HepG2 (cell line): ENCODE results near the gene LYST. TPM values are rescaled to one million over a fixed set of nuclear protein-coding genes. Genes with fewer than 3 reads are reported as not detected.
A peak's percentile ranks its signal among the peaks of the same experiment; 100 is the strongest.

ENCODE experiments used
- ARHGAP35 ChIP-seq: sonication (generic); formaldehyde crosslinking; IDR thresholded peaks from 2 replicates; pipeline ENCODE4 v1.9.0; 2022; ENCODE audit warnings: mild to moderate bottlenecking, inconsistent platforms, moderate library complexity, missing genetic modification reagents, borderline replicate concordance
- BRCA1 ChIP-seq: sonication (generic); formaldehyde crosslinking; IDR thresholded peaks from 2 replicates; pipeline ENCODE4 v1.4.0; 2020; ENCODE audit warnings: missing genetic modification reagents
- GLI4 ChIP-seq: sonication (generic); formaldehyde crosslinking; IDR thresholded peaks from 2 replicates; pipeline ENCODE4 v1.5.1; 2020; ENCODE audit warnings: missing genetic modification reagents, mild to moderate bottlenecking, moderate library complexity, borderline replicate concordance
- JUNB ChIP-seq: sonication (generic); formaldehyde crosslinking; IDR thresholded peaks from 2 replicates; pipeline ENCODE4 v1.8.0; 2022; ENCODE audit warnings: missing genetic modification reagents, mild to moderate bottlenecking, borderline replicate concordance
- NFKBIZ ChIP-seq: IDR thresholded peaks from 2 replicates; pipeline ENCODE4 v1.6.1; 2018; ENCODE audit warnings: missing genetic modification reagents, missing compliant biosample characterization
- NFYC ChIP-seq: IDR thresholded peaks from 2 replicates; pipeline ENCODE4 v1.6.1; 2016; ENCODE audit warnings: missing genetic modification reagents, missing compliant biosample characterization
- NRL ChIP-seq: sonication (generic); formaldehyde crosslinking; IDR thresholded peaks from 2 replicates; pipeline ENCODE4 v1.5.0; 2020; ENCODE audit warnings: missing genetic modification reagents, mild to moderate bottlenecking, moderate library complexity, borderline replicate concordance
- PHF20 ChIP-seq: sonication (generic); formaldehyde crosslinking; IDR thresholded peaks from 2 replicates; pipeline ENCODE4 v1.5.0; 2020; ENCODE audit warnings: mild to moderate bottlenecking, missing genetic modification reagents
- POLR2AphosphoS2 ChIP-seq: IDR thresholded peaks from 2 replicates; pipeline ENCODE4 v1.6.1; 2011; ENCODE audit warnings: low read depth, low read length, improper control_type of control experiment
- SMAD1 ChIP-seq: sonication (generic); formaldehyde crosslinking; IDR thresholded peaks from 2 replicates; pipeline ENCODE4 v1.4.0; 2020; ENCODE audit warnings: missing genetic modification reagents, low read depth, mild to moderate bottlenecking, borderline replicate concordance
- ZBTB21 ChIP-seq: sonication (generic); formaldehyde crosslinking; IDR thresholded peaks from 2 replicates; pipeline ENCODE4 v1.4.0; 2020; ENCODE audit warnings: missing genetic modification reagents
- ZNF12 ChIP-seq: sonication (generic); formaldehyde crosslinking; IDR thresholded peaks from 2 replicates; pipeline ENCODE4 v1.5.0; 2020; ENCODE audit warnings: missing genetic modification reagents
- ZNF547 ChIP-seq: sonication (generic); formaldehyde crosslinking; IDR thresholded peaks from 2 replicates; pipeline ENCODE4 v1.5.1; 2020; ENCODE audit warnings: mild to moderate bottlenecking, missing genetic modification reagents
- ZNF589 ChIP-seq: sonication (generic); formaldehyde crosslinking; conservative IDR thresholded peaks from 2 replicates; pipeline ENCODE4 v1.8.0; 2022; ENCODE audit warnings: mild to moderate bottlenecking, moderate library complexity, missing genetic modification reagents
- ZNF678 ChIP-seq: sonication (generic); formaldehyde crosslinking; IDR thresholded peaks from 2 replicates; pipeline ENCODE4 v1.4.0; 2020; ENCODE audit warnings: mild to moderate bottlenecking, missing genetic modification reagents
- polyA plus RNA-seq, 8 experiments: library from polyadenylated mRNA; depleted of rRNA in 3 of 8; stranded (reverse) in 7 of 8; unstranded in 1 of 8; fragments of >200 nt; fragmentation: Illumina TruSeq in 4 of 8; extraction: Trizol in 4 of 8; gene quantifications; 2 replicates each; pipeline versions ENCODE4 v1.2.1 to v1.2.3, GENCODE V29; 2011 to 2016; ENCODE audit warnings: low read depth in 4 of 8, missing spikeins in 1 of 8, mixed read lengths in 1 of 8; ENCODE audit not compliant: insufficient read depth in 1 of 8
- total RNA-seq, 5 experiments: library from RNA; depleted of rRNA; stranded (reverse); fragments of >200 nt; fragmentation: Illumina TruSeq; extraction: Trizol; gene quantifications; 2 replicates each; pipeline ENCODE4 v1.2.3, GENCODE V29; 2016; ENCODE audit warnings: low read depth in 1 of 5
- TF ChIP-seq, protein P1 (sequence below): sonication (generic); formaldehyde crosslinking; IDR thresholded peaks from 2 replicates; pipeline ENCODE4 v1.5.0; 2020; ENCODE audit warnings: missing genetic modification reagents
- TF ChIP-seq, protein P2 (sequence below): sonication (generic); formaldehyde crosslinking; IDR thresholded peaks from 2 replicates; pipeline ENCODE4 v1.4.0; 2020; ENCODE audit warnings: missing genetic modification reagents
- TF ChIP-seq, protein P3 (sequence below): IDR thresholded peaks from 2 replicates; pipeline ENCODE4 v1.6.1; 2016
- TF ChIP-seq, protein P4 (sequence below): IDR thresholded peaks from 2 replicates; pipeline ENCODE4 v1.6.1; 2012; ENCODE audit warnings: inconsistent platforms
- TF ChIP-seq, protein P5 (sequence below): IDR thresholded peaks from 2 replicates; pipeline ENCODE4 v1.6.1; 2018; ENCODE audit warnings: missing genetic modification reagents, mild to moderate bottlenecking, missing compliant biosample characterization
- TF ChIP-seq, protein P6 (sequence below): sonication (generic); formaldehyde crosslinking; IDR thresholded peaks from 2 replicates; pipeline ENCODE4 v1.5.1; 2020; ENCODE audit warnings: mild to moderate bottlenecking, missing genetic modification reagents

The LYST gene
- total and polyA plus RNA-seq, 2 of the 13 experiments (the other 11 are each of a cell fraction or from before 2014, with no cell fraction given) = 0.91 to 2.5 TPM

DNA sequence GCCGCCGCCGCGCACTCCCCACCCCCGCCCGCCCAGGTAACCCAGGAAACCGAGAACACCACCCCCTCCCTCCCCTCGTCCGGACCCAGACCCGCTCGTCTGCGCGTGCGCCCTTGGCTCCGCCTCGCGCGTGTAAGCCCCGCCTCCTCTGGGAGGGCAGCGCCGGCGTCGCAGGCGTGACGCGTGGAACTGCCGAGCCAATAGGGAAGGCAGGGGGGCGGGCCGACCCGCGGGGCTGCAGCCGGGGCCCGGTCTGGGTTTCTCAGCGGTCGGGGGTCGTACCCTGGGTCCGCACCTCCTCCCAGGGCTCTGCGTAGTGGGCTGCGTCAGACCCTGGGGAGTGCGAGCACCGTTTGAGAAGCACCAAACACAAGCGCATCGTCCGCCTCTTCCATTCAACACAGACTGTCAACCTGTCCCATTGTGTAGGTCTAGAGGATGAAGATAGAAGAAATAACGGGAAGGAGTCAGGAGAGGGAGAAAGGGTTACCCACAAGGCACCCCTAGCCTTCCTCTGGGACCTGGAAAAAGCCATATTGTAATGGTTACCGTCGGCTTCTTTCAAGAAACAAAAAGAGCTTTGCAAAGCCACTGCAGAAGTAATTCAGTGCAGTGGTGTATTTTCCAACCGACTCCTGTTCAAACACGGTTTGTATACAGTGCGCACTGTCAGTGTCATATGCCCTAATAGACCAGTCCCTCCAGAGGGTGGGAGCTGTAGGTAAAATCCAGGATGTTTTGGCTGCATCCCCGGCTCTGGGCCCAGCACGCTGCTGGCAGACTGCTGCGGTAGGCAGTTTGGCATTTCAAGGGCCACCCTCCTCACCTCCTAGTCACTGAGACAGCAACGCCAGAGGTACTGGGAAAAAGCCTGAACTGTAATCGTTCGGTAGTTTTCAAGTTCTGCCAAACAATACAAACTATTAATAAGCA lies 473 bp upstream of the LYST start (continued):
- TF ChIP-seq, protein P1, sequence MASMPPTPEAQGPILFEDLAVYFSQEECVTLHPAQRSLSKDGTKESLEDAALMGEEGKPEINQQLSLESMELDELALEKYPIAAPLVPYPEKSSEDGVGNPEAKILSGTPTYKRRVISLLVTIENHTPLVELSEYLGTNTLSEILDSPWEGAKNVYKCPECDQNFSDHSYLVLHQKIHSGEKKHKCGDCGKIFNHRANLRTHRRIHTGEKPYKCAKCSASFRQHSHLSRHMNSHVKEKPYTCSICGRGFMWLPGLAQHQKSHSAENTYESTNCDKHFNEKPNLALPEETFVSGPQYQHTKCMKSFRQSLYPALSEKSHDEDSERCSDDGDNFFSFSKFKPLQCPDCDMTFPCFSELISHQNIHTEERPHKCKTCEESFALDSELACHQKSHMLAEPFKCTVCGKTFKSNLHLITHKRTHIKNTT = no peak
- TF ChIP-seq, protein P2, sequence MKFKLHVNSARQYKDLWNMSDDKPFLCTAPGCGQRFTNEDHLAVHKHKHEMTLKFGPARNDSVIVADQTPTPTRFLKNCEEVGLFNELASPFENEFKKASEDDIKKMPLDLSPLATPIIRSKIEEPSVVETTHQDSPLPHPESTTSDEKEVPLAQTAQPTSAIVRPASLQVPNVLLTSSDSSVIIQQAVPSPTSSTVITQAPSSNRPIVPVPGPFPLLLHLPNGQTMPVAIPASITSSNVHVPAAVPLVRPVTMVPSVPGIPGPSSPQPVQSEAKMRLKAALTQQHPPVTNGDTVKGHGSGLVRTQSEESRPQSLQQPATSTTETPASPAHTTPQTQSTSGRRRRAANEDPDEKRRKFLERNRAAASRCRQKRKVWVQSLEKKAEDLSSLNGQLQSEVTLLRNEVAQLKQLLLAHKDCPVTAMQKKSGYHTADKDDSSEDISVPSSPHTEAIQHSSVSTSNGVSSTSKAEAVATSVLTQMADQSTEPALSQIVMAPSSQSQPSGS (CRISPR knock-in tag) = no peak
- TF ChIP-seq, protein P3, sequence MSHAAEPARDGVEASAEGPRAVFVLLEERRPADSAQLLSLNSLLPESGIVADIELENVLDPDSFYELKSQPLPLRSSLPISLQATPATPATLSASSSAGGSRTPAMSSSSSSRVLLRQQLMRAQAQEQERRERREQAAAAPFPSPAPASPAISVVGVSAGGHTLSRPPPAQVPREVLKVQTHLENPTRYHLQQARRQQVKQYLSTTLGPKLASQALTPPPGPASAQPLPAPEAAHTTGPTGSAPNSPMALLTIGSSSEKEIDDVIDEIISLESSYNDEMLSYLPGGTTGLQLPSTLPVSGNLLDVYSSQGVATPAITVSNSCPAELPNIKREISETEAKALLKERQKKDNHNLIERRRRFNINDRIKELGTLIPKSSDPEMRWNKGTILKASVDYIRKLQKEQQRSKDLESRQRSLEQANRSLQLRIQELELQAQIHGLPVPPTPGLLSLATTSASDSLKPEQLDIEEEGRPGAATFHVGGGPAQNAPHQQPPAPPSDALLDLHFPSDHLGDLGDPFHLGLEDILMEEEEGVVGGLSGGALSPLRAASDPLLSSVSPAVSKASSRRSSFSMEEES (CRISPR knock-in tag) = no peak
- TF ChIP-seq JUNB (CRISPR knock-in tag) (no peak), ARHGAP35 (CRISPR knock-in tag) (no peak; the same call in 1 of the 2 replicates), ZNF547 (no peak), NFKBIZ (CRISPR knock-in tag) (no peak), PHF20 (CRISPR knock-in tag) (peak; percentile 73), GLI4 (CRISPR knock-in tag) (no peak), NFYC (CRISPR knock-in tag) (peak; percentile 88), ZNF678 (CRISPR knock-in tag) (no peak), ZBTB21 (CRISPR knock-in tag) (no peak), BRCA1 (CRISPR knock-in tag) (no peak; the same call in 1 of the 2 replicates), ZNF12 (CRISPR knock-in tag) (no peak), SMAD1 (CRISPR knock-in tag) (0 out of 2 replicates have a peak, but pooled peaks have one; percentile 80), NRL (CRISPR knock-in tag) (no peak), ZNF589 (CRISPR knock-in tag) (no peak), POLR2AphosphoS2 (no peak)
- TF ChIP-seq, protein P4, sequence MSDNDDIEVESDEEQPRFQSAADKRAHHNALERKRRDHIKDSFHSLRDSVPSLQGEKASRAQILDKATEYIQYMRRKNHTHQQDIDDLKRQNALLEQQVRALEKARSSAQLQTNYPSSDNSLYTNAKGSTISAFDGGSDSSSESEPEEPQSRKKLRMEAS = no peak
- TF ChIP-seq, protein P5, sequence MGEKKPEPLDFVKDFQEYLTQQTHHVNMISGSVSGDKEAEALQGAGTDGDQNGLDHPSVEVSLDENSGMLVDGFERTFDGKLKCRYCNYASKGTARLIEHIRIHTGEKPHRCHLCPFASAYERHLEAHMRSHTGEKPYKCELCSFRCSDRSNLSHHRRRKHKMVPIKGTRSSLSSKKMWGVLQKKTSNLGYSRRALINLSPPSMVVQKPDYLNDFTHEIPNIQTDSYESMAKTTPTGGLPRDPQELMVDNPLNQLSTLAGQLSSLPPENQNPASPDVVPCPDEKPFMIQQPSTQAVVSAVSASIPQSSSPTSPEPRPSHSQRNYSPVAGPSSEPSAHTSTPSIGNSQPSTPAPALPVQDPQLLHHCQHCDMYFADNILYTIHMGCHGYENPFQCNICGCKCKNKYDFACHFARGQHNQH (CRISPR knock-in tag) = no peak
- TF ChIP-seq, protein P6, sequence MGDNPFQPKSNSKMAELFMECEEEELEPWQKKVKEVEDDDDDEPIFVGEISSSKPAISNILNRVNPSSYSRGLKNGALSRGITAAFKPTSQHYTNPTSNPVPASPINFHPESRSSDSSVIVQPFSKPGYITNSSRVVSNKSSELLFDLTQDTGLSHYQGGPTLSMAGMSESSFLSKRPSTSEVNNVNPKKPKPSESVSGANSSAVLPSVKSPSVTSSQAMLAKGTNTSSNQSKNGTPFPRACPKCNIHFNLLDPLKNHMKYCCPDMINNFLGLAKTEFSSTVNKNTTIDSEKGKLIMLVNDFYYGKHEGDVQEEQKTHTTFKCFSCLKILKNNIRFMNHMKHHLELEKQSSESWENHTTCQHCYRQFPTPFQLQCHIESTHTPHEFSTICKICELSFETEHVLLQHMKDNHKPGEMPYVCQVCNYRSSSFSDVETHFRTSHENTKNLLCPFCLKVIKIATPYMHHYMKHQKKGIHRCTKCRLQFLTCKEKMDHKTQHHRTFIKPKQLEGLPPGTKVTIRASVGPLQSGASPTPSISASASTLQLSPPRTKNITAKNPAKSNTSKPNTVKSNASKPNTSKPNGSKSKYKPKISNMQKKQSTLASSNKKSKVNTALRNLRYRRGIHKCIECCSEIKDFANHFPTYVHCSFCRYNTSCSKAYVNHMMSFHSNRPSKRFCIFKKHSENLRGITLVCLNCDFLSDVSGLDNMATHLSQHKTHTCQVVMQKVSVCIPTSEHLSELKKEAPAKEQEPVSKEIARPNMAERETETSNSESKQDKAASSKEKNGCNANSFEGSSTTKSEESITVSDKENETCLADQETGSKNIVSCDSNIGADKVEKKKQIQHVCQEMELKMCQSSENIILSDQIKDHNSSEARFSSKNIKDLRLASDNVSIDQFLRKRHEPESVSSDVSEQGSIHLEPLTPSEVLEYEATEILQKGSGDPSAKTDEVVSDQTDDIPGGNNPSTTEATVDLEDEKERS = no peak
